K562 (cell line): Measurements from ENCODE around the gene NFKBIB. TPM values are rescaled to one million over a fixed set of nuclear protein-coding genes. Genes with fewer than 3 reads are reported as not detected.

Source experiments
- BHLHE40 ChIP-seq: IDR thresholded peaks from 2 replicates; pipeline ENCODE4 v1.6.1; 2011; ENCODE audit warnings: low read length, improper control_type of control experiment
- HLTF ChIP-seq: fragments of 450-650 bp; IDR thresholded peaks from 2 replicates; pipeline ENCODE4 v1.6.1; 2016
- HNRNPLL ChIP-seq: fragments of 200-400 bp; formaldehyde crosslinking; IDR thresholded peaks from 2 replicates; pipeline ENCODE4 v1.6.1; 2017; ENCODE audit warnings: low read length, low read depth, mild to moderate bottlenecking; ENCODE audit not compliant: poor library complexity, severe bottlenecking
- NR2C2 ChIP-seq, 2 experiments: fragments of 200-800 bp in 1 of 2; sonication (Bioruptor generic) in 1 of 2; sonication (generic) in 1 of 2; formaldehyde crosslinking in 1 of 2; IDR thresholded peaks; 2 replicates each; pipeline versions ENCODE4 v1.6.1 to v1.8.0; 2016 to 2022; ENCODE audit warnings: mild to moderate bottlenecking in 1 of 2, missing compliant biosample characterization in 1 of 2, missing genetic modification characterization in 1 of 2, missing genetic modification reagents in 1 of 2
- ZBTB40 ChIP-seq, 2 experiments: fragments of 450-650 bp in 1 of 2; sonication (generic) in 1 of 2; formaldehyde crosslinking in 1 of 2; IDR thresholded peaks; 2 replicates each; pipeline versions ENCODE4 v1.7.1 to v1.9.0; 2016 to 2022; ENCODE audit warnings: inconsistent platforms in 1 of 2, mild to moderate bottlenecking in 1 of 2, missing genetic modification reagents in 1 of 2
- ZNF444 ChIP-seq: fragments of 250-450 bp; sonication (Bioruptor Pico); IDR thresholded peaks from 2 replicates; pipeline ENCODE4 v1.4.0; 2020; ENCODE audit warnings: mild to moderate bottlenecking, moderate library complexity
- polyA plus RNA-seq, 8 experiments: library from polyadenylated mRNA; depleted of rRNA in 4 of 8; stranded (reverse) in 5 of 8; unstranded in 3 of 8; fragments of >200 nt; fragmentation: Nextera tagmentation in 2 of 8; fragmentation: Illumina TruSeq in 1 of 8; extraction: Ambion mirVana in 2 of 8; extraction: Trizol in 1 of 8; gene quantifications; 2 replicates each; pipeline versions ENCODE4 v1.2.1 to v1.2.3, GENCODE V29; 2011 to 2014; ENCODE audit warnings: inconsistent platforms in 1 of 8, missing spikeins in 1 of 8
- total RNA-seq, 7 experiments: library from RNA; depleted of rRNA in 6 of 7; stranded (reverse); fragments of >200 nt in 6 of 7; fragmentation: Illumina TruSeq in 2 of 7; extraction: Trizol in 2 of 7; gene quantifications; 2 replicates each; pipeline versions ENCODE4 v1.2.1 to v1.2.3, GENCODE V29; 2011 to 2021; ENCODE audit warnings: low replicate concordance in 1 of 7
- TF ChIP-seq, protein P1 (sequence below): sonication (generic); formaldehyde crosslinking; IDR thresholded peaks from 2 replicates; pipeline ENCODE4 v1.8.0; 2022; ENCODE audit warnings: mild to moderate bottlenecking, low read depth, missing genetic modification reagents
- TF ChIP-seq, protein P2 (sequence below), 2 experiments: IDR thresholded peaks; 2 replicates each; pipeline ENCODE4 v1.6.1; 2012; ENCODE audit warnings: improper control_type of control experiment in 2 of 2, low read depth in 2 of 2, low read length in 2 of 2, borderline replicate concordance in 1 of 2
- TF ChIP-seq, protein P3 (sequence below): fragments of 250-450 bp; sonication (Bioruptor Pico); IDR thresholded peaks from 2 replicates; pipeline ENCODE4 v1.9.0; 2021; ENCODE audit warnings: mild to moderate bottlenecking, inconsistent platforms

The NFKBIB gene
- total and polyA plus RNA-seq, 9 of the 15 experiments (the other 6 are each of a cell fraction or from before 2014, with no cell fraction given): 1.5 to 44.9 (median 10.4) TPM

DNA sequence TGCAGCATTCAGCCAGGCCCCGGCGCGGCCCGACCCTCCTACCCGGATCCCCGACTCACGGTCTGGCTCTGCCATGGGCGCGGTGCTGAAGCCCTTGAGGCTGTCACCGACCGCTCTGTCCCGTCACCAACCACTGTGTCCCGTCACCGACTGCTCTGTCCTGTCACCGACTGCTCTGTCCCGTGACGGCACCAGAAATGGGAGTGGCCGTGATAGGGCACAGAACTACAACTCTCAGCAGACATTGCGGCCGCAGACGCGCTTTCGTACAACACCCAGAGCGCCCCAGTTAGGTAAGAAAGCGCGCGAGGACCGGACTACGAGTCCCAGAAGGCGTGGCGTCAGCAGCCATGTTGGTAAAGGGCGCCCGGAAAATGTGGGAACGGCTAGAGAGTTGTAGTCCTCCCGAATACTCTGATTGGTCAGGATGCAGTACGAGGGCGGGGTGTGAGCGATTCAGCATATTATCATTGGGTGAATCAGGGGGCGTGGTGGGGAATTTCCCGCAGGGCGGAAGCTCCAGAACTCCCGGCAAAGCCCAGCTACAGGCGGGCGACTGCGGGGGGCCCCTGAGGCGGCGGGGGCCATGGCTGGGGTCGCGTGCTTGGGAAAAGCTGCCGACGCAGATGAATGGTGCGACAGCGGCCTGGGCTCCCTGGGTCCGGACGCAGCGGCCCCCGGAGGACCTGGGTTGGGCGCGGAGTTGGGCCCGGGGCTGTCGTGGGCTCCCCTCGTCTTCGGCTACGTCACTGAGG, at the start of gene NFKBIB, which contains the start of gene SIRT2 (continued):
- TF ChIP-seq, protein P1, sequence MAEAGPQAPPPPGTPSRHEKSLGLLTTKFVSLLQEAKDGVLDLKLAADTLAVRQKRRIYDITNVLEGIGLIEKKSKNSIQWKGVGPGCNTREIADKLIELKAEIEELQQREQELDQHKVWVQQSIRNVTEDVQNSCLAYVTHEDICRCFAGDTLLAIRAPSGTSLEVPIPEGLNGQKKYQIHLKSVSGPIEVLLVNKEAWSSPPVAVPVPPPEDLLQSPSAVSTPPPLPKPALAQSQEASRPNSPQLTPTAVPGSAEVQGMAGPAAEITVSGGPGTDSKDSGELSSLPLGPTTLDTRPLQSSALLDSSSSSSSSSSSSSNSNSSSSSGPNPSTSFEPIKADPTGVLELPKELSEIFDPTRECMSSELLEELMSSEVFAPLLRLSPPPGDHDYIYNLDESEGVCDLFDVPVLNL (CRISPR knock-in tag): 0 out of 2 replicates have a peak, but pooled peaks have one; percentile 41
- TF ChIP-seq, protein P2, sequence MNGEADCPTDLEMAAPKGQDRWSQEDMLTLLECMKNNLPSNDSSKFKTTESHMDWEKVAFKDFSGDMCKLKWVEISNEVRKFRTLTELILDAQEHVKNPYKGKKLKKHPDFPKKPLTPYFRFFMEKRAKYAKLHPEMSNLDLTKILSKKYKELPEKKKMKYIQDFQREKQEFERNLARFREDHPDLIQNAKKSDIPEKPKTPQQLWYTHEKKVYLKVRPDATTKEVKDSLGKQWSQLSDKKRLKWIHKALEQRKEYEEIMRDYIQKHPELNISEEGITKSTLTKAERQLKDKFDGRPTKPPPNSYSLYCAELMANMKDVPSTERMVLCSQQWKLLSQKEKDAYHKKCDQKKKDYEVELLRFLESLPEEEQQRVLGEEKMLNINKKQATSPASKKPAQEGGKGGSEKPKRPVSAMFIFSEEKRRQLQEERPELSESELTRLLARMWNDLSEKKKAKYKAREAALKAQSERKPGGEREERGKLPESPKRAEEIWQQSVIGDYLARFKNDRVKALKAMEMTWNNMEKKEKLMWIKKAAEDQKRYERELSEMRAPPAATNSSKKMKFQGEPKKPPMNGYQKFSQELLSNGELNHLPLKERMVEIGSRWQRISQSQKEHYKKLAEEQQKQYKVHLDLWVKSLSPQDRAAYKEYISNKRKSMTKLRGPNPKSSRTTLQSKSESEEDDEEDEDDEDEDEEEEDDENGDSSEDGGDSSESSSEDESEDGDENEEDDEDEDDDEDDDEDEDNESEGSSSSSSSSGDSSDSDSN (IDR thresholded peaks at IDR 0.05; ENCODE audit: borderline replicate concordance in 1 of 2, low read depth in 2 of 2, low read length in 2 of 2): 0 out of 4 replicates have a peak, but pooled peaks have one; percentile 36 to 56
- TF ChIP-seq NR2C2 (CRISPR knock-in tag; IDR thresholded peaks at IDR 0.05) (peak; percentile 78), NR2C2 (tag; IDR thresholded peaks at IDR 0.05) (peak; percentile 94), BHLHE40 (peak; percentile 88), HLTF (no peak; the same call in 1 of the 2 replicates), HNRNPLL (peak; percentile 84), ZNF444 (CRISPR knock-in tag) (no peak), ZBTB40 (IDR thresholded peaks at IDR 0.05) (peak; percentile 88), ZBTB40 (CRISPR knock-in tag; IDR thresholded peaks at IDR 0.05) (no peak)
- TF ChIP-seq, protein P3, sequence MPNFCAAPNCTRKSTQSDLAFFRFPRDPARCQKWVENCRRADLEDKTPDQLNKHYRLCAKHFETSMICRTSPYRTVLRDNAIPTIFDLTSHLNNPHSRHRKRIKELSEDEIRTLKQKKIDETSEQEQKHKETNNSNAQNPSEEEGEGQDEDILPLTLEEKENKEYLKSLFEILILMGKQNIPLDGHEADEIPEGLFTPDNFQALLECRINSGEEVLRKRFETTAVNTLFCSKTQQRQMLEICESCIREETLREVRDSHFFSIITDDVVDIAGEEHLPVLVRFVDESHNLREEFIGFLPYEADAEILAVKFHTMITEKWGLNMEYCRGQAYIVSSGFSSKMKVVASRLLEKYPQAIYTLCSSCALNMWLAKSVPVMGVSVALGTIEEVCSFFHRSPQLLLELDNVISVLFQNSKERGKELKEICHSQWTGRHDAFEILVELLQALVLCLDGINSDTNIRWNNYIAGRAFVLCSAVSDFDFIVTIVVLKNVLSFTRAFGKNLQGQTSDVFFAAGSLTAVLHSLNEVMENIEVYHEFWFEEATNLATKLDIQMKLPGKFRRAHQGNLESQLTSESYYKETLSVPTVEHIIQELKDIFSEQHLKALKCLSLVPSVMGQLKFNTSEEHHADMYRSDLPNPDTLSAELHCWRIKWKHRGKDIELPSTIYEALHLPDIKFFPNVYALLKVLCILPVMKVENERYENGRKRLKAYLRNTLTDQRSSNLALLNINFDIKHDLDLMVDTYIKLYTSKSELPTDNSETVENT (CRISPR knock-in tag): peak; percentile 47; the same call in 1 of the 2 replicates
